Stimulated activated CD4-positive, alpha-beta T cell treated with anti-CD3 and anti-CD28 coated beads, Interleukin-1b, Interleukin-23, amount 100 ng/mL, for 24 hours (primary cell): ENCODE measurements around the gene GPATCH3.
A peak's percentile ranks its signal among the peaks of the same experiment; 100 is the strongest.
"Not testable (repeated sequence)": the region's sequence is repeated elsewhere in the genome, so short reads cannot be mapped to it uniquely, and the experiment has no call there.

Experiments used
- DNase-seq, 4 experiments: peaks; one replicate each; pipeline ENCODE4 v3.0.0-alpha.2; 2020; ENCODE audit warnings: low read depth in 4 of 4, low spot score in 1 of 4

Gene GPATCH3

GRCh38 chr1:26874896-26875295 lies 25.4 kb downstream of the GPATCH3 start:
- DNase-seq = no peak

DNA sequence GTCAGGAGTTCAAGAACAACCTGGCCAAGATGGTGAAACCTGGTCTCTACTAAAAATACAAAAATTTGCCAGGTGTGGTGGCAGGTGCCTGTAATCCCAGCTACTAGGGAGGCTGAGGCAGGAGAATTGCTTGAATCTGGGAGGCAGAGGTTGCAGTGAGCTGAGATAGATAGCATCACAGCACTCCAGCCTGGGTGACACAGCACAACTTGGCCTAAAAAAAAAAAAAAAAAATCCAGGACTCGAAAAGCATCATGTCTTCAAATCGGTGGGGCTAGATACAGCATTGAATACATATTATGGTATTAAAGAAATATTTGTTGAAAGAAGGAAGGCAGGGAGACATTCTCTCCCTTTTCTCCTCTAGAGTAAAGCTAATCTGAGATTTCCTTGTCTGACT lies 27.2 kb downstream of the GPATCH3 start:
- DNase-seq = not testable (repeated sequence)

DNA sequence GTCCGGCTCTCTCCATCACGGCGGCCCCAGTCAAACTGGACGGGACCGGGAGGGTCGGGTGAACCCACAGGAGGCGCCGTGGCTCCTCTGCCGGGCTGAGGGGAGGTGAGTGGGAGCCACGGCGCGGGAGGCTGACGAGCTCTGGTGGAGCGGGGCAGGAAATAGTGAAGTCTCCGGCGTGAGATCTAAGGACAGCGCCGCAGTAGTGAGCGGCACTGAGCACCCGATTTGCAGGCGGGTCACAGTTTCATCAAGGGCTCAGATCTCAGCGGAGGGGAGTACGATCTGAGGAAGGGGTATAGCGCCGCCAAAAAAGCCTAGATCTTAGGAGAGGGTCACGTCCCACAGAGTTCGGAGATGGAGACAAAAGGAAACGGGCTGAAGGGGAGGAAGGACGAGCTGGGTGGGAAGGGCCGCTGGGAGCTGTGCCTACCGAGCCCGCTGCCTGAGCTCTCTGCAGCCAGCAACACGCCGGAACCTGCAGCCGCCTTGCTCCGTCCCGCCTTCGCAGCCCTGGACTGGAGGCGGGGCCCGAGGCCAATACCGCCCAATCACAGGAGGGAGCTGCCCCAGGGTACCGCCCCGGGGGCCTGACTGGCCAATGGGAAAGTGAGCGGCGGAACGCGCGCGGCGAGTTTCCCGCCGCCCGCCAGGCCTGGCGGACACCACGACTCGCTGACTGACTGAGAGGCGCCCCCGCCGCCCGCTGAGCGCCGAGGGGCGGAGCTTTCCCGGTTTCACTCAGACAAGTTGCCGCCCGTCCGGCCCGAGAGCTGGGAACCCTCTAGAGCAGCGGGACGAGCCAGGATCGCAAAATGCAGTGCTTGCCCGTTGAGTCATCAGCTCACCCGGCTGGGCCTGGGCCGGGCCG lies 35.4 kb downstream of the GPATCH3 start:
- peak; percentile 73 to 96 (median 85) for DNase-seq

- no peak for DNase-seq
Measured at GRCh38 chr1:26863685-26864077, 36.6 kb downstream of the GPATCH3 start.

DNA sequence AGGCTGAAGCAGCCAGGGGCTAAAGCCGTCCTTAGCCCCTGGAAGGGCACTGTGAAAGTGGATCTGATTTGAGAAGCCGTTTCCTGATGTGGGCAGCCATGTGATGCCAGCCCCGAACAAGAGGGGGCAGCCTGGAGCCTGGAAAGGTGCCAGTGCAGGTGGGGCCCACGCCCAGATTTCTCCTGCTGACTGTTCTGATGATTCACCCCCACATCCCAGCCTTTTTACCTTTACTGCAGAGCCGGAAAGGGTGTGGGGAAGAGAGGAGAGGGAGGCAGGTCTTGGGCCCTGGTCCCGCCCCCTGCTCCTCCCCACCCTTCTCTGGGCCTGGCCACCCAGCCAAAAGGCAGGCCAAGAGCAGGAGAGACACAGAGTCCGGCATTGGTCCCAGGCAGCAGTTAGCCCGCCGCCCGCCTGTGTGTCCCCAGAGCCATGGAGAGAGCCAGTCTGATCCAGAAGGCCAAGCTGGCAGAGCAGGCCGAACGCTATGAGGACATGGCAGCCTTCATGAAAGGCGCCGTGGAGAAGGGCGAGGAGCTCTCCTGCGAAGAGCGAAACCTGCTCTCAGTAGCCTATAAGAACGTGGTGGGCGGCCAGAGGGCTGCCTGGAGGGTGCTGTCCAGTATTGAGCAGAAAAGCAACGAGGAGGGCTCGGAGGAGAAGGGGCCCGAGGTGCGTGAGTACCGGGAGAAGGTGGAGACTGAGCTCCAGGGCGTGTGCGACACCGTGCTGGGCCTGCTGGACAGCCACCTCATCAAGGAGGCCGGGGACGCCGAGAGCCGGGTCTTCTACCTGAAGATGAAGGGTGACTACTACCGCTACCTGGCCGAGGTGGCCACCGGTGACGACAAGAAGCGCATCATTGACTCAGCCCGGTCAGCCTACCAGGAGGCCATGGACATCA lies 37.2 kb downstream of the GPATCH3 start, which contains the start of gene SFN:
Gene SFN, plus strand, starts transcription at position 369 of the 904 bp plus-strand sequence. Its CDS starts 64 bp downstream, at position 433.
- peak in 1 of 4 experiments; percentile 49 for DNase-seq

- no peak for DNase-seq
Measured at GRCh38 chr1:26861889-26862378, 38.3 kb downstream of the GPATCH3 start.

DNA sequence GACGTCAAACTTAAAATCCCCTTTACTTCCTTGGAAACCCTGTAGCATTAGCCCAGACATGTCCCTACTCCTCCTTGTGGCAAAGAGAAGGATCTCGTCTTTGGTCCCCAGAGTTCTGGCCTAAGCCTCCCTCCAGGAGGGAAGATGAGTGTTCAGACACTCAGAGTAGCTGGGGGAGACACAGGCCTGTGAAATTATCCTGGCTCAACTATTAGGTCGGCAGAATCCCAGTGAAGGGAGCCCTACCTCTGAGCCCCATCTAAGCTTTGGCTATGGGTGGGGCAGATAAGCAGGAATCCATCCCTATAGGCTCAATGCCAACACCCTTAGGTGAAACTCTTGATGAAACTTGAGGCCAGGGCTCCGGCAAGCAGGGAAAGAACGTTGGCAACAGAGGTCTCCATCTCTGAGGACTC lies 39.0 kb downstream of the GPATCH3 start:
- DNase-seq = no peak

DNA sequence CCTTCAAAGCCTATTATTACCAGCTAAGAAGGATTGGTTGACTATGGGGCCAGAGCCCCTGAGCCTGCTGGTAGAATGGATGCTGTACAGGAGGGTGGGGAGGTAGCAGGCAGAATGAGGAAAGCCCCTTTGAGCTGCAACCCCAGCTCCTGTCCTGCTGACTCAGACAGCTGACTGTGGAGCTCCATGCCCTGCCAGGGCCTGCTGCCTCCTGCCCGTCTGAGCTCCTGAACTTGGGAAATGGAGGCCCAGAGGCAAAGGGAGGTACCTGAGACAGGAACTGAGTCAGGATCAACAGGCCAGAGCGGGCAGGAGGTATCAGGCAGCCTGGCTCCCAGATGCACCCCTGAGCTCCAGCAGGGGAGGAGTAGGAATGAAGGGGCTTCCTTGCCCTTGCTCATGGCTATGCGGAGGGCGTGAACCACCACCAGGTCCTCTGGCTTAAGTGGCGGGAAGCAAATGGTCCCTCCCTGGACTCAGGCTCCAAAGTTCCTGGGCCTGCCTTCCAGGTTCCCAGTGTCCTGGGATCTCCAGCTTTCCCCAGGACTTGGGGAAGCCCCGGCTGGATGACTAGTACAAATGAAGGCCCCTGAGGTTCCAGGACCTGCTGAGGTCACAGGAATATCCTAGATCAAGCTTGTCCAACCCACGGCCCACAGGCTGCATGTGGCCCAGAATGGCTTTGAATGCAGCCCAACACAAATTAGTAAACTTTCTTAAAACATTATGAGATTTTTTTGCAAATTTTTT lies 41.2 kb downstream of the GPATCH3 start:
- no peak for DNase-seq

GRCh38 chr1:26858160-26858559 lies 42.1 kb downstream of the GPATCH3 start:
- DNase-seq = no peak

- no peak for DNase-seq
Measured at GRCh38 chr1:26857473-26858060, 42.7 kb downstream of the GPATCH3 start.

GRCh38 chr1:26856604-26857469 lies 43.4 kb downstream of the GPATCH3 start:
- DNase-seq = no peak

DNA sequence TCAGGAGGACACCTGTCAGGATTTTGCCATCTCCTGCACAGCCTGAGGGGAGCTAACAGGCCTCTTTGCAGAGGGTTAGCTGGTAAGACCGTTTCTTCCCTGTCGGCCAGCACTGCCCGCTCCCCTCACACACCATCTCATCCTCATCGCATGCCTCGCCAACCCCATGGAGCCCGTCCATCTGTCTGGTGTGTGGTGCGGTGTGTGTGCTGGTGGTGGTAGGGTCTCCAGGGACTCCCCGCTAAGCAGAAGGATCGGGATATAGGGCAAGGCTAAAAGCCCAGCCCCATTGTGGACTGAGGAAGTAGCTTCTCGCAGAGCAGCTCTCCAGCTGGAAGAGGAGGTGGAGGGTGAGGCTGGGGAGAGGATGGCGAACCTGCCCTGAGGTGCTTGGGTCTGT lies 44.1 kb downstream of the GPATCH3 start:
- DNase-seq = no peak

DNA sequence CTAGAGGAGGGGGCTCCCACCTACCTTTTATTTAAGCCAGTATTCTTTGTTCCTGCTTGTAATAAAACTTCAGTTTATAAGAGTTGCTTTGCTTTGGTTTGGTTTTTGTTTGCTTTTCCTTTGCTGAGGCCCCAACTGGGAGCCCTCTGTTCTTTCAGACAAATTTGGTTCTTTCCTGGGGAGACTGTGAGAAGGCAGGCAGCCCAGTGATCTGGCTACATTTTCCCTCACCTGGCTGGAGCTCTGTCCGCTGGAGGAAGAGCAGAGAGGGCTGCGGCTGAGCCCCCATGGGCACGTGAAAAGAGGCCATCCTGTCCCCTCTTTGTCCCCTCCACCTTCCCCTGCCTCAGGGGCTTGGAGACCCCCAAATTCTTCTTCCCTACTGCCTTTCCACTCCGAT lies 44.6 kb downstream of the GPATCH3 start:
- DNase-seq = no peak

DNA sequence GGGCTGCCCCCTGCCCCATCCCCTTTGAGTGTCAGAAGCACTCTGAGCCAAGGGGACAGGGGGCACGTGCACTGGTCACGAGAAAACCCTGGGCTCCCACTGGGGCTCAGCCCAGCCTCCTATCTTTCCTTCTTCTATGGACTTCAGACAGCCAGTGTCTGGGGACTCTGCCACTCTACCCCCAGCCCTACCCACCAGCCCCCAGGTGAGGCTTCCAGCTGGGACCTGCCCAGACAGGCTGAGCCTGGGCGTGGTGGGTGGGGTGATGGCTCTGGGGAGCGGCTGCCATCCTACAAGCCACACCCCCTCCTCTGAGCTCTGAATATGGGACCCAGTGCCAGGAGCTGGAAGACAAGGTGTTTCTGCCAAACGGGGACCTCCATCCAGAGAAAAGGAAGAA lies 45.4 kb downstream of the GPATCH3 start:
- DNase-seq = no peak

DNA sequence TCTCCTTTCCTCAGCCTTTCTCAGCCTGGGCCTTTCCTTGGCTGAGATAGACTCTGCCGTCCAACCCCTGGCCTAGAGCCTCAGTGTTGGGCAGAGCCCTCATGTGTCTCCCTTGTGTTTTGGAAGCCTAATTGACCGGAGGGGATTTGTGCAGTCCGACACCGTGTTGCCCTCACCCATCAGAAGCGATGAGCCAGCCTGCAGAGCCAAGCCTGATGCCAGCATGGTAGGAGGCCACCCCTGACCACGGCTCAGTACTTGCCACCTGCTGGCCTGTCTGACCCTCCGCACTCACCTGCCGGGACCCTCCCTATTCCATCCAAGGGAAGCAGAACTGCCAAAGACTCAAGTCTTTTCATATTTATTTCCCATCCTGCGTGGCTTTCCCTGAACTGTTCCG lies 46.7 kb downstream of the GPATCH3 start:
- DNase-seq = no peak

DNA sequence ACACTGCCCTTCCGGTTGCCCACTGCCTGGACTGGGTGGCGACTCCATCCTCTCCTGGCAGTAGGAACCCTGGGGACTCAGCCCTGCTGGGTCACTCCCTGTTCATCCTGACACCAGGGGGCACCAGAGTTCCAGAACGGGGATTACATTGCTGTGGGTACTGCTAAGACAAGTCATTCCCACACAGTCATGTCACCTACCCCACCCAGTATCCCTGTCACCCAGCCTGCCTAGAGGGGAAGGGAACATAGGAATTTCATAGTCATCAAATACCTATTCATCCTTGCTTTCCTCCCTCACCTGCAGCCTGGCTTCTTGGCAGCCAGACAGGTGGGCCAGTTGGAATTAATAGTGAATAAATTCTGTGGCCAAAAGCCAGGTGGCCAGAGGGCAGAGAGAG lies 47.1 kb downstream of the GPATCH3 start:
- DNase-seq = peak; percentile 65 to 75 (median 67)

DNA sequence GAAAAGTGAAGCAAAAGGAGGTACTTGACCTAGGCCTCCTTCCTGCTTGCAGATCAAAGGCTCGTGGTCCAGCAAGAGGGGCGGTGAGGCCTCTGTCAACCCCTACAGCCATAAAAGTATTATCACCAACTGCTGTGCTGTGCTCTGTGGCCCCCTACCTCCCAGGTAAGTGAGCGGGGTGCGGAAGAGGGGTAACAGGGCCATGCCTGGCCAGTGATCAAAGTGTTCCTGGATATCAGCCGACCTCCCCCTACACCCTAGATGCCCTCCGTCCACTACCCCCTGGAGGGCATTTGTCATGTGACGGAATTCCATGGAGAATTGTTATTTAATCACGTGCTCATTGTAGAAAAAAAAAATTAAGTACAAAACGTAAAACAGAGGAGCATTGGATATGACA lies 47.6 kb downstream of the GPATCH3 start:
- no peak for DNase-seq

GRCh38 chr1:26851106-26851684 lies 49.1 kb downstream of the GPATCH3 start:
- no peak for DNase-seq
